Activated CD4-positive, alpha-beta T cell treated with anti-CD3 and anti-CD28 coated beads, Interleukin-2, amount 50 U/mL, for 48 hours (primary cell): Measurements from ENCODE around the gene TSR3.

Experiments
- DNase-seq, 2 experiments: peaks; one replicate each; pipeline ENCODE4 v3.0.0-alpha.2; 2020

TSR3 gene

GRCh38 chr16:1351582-1352362, at the start of gene TSR3, which contains the start of gene GNPTG:
Gene TSR3 (minus strand): TSS chr16:1351878. CDS start chr16:1351804, 74 bp downstream.
Gene GNPTG (plus strand): TSS chr16:1351931. CDS start chr16:1351966, 35 bp downstream.
- DNase-seq, result peak; percentile 81 to 83

GRCh38 chr16:1401061-1401757, 49.5 kb upstream of the TSR3 start:
- no peak for DNase-seq

- DNase-seq, result no peak
These were observed 47.3 kb upstream of the TSR3 start for GRCh38 chr16:1398826-1399581.

GRCh38 chr16:1398351-1398750, 46.7 kb upstream of the TSR3 start:
- DNase-seq, result no peak

- DNase-seq, result no peak
These were observed 46.1 kb upstream of the TSR3 start for GRCh38 chr16:1397779-1398178.

- no peak for DNase-seq
These were observed 43.9 kb upstream of the TSR3 start for GRCh38 chr16:1395444-1396031.

GRCh38 chr16:1394367-1394951, 42.8 kb upstream of the TSR3 start:
- no peak for DNase-seq

- no peak for DNase-seq
These were observed 42.0 kb upstream of the TSR3 start for GRCh38 chr16:1393613-1394176.

GRCh38 chr16:1392826-1393225, 41.1 kb upstream of the TSR3 start:
- DNase-seq, result no peak

- no peak for DNase-seq
These were observed 38.6 kb upstream of the TSR3 start for GRCh38 chr16:1390239-1390779.

- no peak for DNase-seq
These were observed 38.1 kb upstream of the TSR3 start for GRCh38 chr16:1389762-1390161.

GRCh38 chr16:1387331-1387730, 35.7 kb upstream of the TSR3 start:
- DNase-seq, result no peak

- no peak for DNase-seq
These were observed 33.6 kb upstream of the TSR3 start for GRCh38 chr16:1385232-1385631.

GRCh38 chr16:1383556-1383955, 31.9 kb upstream of the TSR3 start:
- no peak for DNase-seq

GRCh38 chr16:1381612-1382406, 30.1 kb upstream of the TSR3 start:
- DNase-seq, result no peak

- no peak for DNase-seq
These were observed 28.5 kb upstream of the TSR3 start for GRCh38 chr16:1380195-1380594.

- peak; percentile 72 to 76 for DNase-seq
These were observed 27.8 kb upstream of the TSR3 start for GRCh38 chr16:1379304-1380076.

GRCh38 chr16:1378804-1379303, 27.2 kb upstream of the TSR3 start:
- DNase-seq, result peak; percentile 75 to 78

- DNase-seq, result no peak
These were observed 26.6 kb upstream of the TSR3 start for GRCh38 chr16:1378087-1378803.
